Right atrium auricular region (tissue), 2 donors: ENCODE measurements around the gene SLC17A5. TPM values are rescaled to one million over a fixed set of nuclear protein-coding genes. Genes with fewer than 3 reads are reported as not detected.
A peak's percentile ranks its signal among the peaks of the same experiment; 100 is the strongest.

Experiments used
- DNase-seq: peaks from one replicate; pipeline ENCODE4 v3.0.0-alpha.2; 2019; ENCODE audit warnings: low spot score
- H3K27ac ChIP-seq, 2 donors: fragments of 200-600 bp; sonication (generic); 1 replicate in 1 of 2; 2 replicates in 1 of 2; pipeline ENCODE4 v1.5.1; 2016 to 2019
- H3K27me3 ChIP-seq, 2 donors: fragments of 200-600 bp; sonication (generic); one replicate each; pipeline versions ENCODE4 v1.5.1 to v1.6.0; 2017 to 2019
- H3K36me3 ChIP-seq: fragments of 200-600 bp; sonication (generic); one replicate; pipeline ENCODE4 v1.5.1; 2016
- H3K4me1 ChIP-seq, 2 donors: fragments of 200-600 bp; sonication (generic); one replicate each; pipeline versions ENCODE4 v1.5.1 to v1.6.0; 2017 to 2019
- H3K4me3 ChIP-seq, 2 donors: fragments of 200-600 bp; sonication (generic); 1 replicate in 1 of 2; 2 replicates in 1 of 2; pipeline ENCODE4 v1.5.1; 2017 to 2019; ENCODE audit warnings: mild to moderate bottlenecking in 1 of 2, moderate library complexity in 1 of 2
- H3K9me3 ChIP-seq, 2 donors: fragments of 200-600 bp; sonication (generic); one replicate each; pipeline ENCODE4 v1.5.1; 2019
- total RNA-seq, 2 donors: library from RNA; depleted of rRNA; stranded (reverse); fragments of >200 nt; gene quantifications; one replicate each; pipeline ENCODE4 v1.1.0, GENCODE V29; 2016
- TF ChIP-seq, protein P1 (sequence below), 2 donors: fragments of 200-600 bp; sonication (generic); IDR thresholded peaks; one replicate each; pipeline ENCODE4 v1.5.1; 2019; ENCODE audit warnings: antibody characterized with exemption in 2 of 2

The SLC17A5 gene
- total RNA-seq, 2 donors from 2014 or later = 10.2 to 11.8 TPM

DNA sequence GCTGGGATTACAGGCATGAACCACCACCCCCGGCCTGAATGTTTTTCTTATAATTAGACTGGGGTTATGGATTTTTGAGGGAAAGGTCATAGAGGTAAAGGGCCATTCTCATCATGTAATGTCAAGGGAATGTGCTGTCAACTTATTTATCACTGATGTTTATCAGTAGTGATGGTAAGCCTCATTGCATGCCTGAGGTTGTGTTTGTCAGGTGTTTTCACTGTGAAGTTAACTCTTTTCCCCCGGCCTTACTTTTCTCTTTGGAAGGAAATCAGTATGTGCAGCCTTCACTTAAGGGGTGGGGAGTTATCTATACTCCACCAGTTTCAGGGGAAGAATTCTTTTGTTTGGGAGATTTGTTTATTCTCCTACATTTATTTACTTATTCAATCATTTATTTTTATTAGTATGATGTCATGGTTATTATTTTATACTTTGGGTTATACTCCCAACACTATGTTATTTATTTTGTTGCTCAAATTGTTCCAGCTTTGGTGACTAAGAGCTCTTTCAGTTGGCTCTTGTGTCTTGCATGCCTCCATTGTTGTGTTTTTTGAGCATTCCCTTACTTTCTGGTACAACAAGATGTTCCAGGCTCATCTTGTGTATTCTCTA lies 2.8 kb upstream of the SLC17A5 start:
- Histone ChIP-seq H3K36me3 (no peaks in the 10 kb centered on the region), H3K27me3 (no peaks in the 10 kb centered on the region), H3K4me1 (peaks cover 0 to 22% of the 10 kb centered on the region in 2 donors), H3K9me3 (no peaks in the 10 kb centered on the region), H3K27ac (no peak overlapping the region), H3K4me3 (no peak overlapping the region)
- TF ChIP-seq, protein P1, sequence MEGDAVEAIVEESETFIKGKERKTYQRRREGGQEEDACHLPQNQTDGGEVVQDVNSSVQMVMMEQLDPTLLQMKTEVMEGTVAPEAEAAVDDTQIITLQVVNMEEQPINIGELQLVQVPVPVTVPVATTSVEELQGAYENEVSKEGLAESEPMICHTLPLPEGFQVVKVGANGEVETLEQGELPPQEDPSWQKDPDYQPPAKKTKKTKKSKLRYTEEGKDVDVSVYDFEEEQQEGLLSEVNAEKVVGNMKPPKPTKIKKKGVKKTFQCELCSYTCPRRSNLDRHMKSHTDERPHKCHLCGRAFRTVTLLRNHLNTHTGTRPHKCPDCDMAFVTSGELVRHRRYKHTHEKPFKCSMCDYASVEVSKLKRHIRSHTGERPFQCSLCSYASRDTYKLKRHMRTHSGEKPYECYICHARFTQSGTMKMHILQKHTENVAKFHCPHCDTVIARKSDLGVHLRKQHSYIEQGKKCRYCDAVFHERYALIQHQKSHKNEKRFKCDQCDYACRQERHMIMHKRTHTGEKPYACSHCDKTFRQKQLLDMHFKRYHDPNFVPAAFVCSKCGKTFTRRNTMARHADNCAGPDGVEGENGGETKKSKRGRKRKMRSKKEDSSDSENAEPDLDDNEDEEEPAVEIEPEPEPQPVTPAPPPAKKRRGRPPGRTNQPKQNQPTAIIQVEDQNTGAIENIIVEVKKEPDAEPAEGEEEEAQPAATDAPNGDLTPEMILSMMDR (IDR thresholded peaks at IDR 0.05) = no peak
- no peak for DNase-seq

DNA sequence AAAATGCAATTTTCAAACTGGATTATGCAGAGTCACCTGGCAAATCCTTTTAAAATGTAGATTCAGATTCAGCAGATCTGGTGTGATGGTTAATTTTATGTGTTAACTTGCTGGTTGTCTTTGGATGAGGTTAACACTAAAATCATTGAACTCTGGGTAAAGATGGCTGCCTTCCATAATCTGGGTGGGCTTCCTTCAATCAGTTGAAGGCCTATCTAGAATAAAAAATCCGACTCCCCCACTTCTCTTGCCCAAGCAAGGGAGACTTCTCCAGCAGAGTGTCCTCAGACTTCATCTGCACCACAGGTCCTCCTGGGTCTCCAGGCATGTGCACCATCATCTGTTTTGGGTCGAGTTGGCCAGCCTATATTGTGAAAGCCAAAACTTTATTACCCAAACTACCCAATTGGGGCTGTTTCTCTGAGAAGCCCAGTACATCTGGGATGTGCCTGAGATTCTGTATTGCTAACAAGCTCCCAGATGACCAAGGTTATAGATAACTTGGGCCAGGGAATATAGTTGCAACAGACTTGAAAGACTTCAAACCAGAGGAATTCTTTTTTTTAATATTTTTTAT lies 1.6 kb upstream of the SLC17A5 start:
- TF ChIP-seq, protein P1 (IDR thresholded peaks at IDR 0.05) = no peak
- H3K9me3 ChIP-seq = no peaks in the 10 kb centered on the region
- no peak overlapping the region for H3K4me3 ChIP-seq
- no peaks in the 10 kb centered on the region for H3K36me3 ChIP-seq
- peaks cover 0 to 22% of the 10 kb centered on the region in 2 donors for H3K4me1 ChIP-seq
- no peak for DNase-seq
- H3K27ac ChIP-seq = peak overlapping the region; percentile 97 to 100
- no peaks in the 10 kb centered on the region for H3K27me3 ChIP-seq

DNA sequence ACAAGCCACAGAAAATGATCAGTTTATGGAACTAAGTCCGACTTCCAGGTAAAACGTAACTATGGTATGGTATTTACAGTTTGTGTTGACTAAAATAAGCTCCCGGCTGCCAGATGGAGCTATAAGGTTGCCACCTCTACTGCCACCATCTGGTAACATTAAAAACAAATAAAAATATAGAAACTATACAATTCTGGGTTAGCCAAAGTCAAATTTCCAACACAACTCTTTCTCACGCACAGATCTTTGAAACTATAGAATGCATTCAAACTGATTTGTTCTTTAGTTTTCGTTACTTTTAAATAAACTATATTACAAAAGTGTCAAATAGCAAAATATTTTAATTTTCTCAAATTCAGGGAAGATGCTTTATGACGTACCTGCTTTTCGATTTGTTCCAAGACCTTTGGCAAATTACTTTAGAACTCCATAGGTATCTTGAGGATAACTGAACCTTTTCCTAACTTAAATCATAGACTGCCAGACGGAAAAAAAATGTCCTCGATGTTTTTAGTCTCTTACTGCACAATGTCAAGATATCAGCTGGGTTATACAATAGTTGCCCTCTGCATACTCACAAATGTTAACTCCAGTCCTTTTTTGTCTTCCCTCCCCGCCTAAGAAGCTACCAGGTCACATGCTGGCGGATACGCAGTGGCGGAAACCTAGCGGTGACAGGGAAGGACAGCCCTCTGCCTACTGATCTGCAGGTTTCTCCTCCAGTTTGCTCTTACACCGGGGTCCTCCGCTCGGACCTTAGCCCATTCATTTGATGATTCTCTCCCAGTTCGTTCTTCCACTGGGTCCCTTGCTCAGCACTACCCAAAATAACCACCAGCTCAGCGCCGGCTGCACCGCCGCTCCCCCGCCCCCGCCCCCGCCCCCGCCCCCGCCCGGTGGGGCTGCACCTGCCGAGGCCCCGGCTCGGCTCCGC lies 888 bp downstream of the SLC17A5 start:
- peak overlapping the region; percentile 97 to 100 for H3K27ac ChIP-seq
- peaks cover 13% of the 10 kb centered on the region for H3K36me3 ChIP-seq
- no peaks in the 10 kb centered on the region for H3K9me3 ChIP-seq
- H3K27me3 ChIP-seq = no peaks in the 10 kb centered on the region
- TF ChIP-seq, protein P1 (IDR thresholded peaks at IDR 0.05) = peak in 1 of 2 donors; percentile 51
- H3K4me3 ChIP-seq = peak overlapping the region; percentile 92 to 100
- H3K4me1 ChIP-seq = peaks cover 0 to 27% of the 10 kb centered on the region in 2 donors
- DNase-seq = peak; percentile 74

DNA sequence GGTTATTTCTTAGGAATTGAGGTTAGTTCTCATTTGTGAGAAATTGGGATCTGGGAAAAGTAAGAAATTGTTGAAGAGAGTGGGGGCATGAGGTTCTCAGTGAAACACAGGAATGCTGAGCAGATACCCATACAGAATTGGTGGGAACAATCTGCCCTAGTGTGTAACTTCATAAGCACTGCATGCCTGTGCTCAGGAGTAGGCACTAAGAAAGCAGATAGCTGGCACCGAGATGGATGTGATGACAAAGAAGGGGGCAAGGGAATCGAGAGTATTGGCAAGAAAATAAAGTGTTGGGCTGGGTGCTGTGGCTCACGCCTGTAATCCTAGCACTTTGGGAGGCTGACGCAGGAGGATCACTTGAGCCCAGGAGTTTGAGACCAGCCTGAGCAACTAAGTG lies 4.0 kb downstream of the SLC17A5 start:
- TF ChIP-seq, protein P1 (IDR thresholded peaks at IDR 0.05) = no peak
- H3K36me3 ChIP-seq = peaks cover 13% of the 10 kb centered on the region

DNA sequence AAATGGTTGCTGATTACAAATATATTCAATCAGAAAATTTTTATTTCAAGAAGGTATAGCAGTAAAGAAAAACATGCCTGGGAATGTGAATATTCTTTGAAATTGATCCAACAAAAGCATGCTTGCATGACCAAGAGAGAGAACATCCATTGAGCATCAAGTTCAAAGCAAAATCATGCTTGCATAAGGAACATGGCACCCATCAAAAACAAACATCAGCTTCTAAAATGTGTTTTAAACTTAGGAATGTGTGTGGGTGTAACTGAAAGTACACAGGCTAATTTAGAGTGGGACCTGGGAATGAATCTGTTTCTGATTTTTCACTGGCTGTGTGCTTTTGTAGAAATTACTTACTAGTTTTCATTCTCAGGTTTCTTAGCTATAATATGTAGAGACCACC lies 5.6 kb downstream of the SLC17A5 start:
- Histone ChIP-seq H3K4me3 (no peak overlapping the region), H3K9me3 (no peaks in the 10 kb centered on the region)

More for the DNA sequence above, 4.0 kb downstream of the SLC17A5 start:
- peaks cover 0 to 29% of the 10 kb centered on the region in 2 donors for H3K4me1 ChIP-seq
- no peak for DNase-seq
- no peaks in the 10 kb centered on the region for H3K27me3 ChIP-seq
- no peaks in the 10 kb centered on the region for H3K9me3 ChIP-seq
- H3K27ac ChIP-seq = no peak overlapping the region
- no peak overlapping the region for H3K4me3 ChIP-seq

More for the DNA sequence above, 5.6 kb downstream of the SLC17A5 start:
- no peaks in the 10 kb centered on the region for H3K27me3 ChIP-seq
- DNase-seq = no peak
- no peak overlapping the region for H3K27ac ChIP-seq
- H3K36me3 ChIP-seq = peaks cover 13% of the 10 kb centered on the region
- TF ChIP-seq, protein P1 (IDR thresholded peaks at IDR 0.05) = no peak
- H3K4me1 ChIP-seq = peaks cover 0 to 25% of the 10 kb centered on the region in 2 donors
